ENCODE data around the gene TIPRL.

- TF ChIP-seq CTCF (IDR thresholded peaks at IDR 0.05) = no peak
- no peak for TF ChIP-seq ZFX (IDR thresholded peaks at IDR 0.05; ENCODE audit: borderline replicate concordance)
Observed at GRCh38 chr1:168224991-168225390, 46.2 kb downstream of the TIPRL start.
